IPS-20b (cell line): Measurements from ENCODE around the gene UTS2B.

ENCODE experiments used
- H3K27ac ChIP-seq: one replicate; pipeline ENCODE4 v1.5.1; 2013; ENCODE audit warnings: low read length
- H3K27me3 ChIP-seq: 2 replicates; pipeline ENCODE4 v1.6.1; 2013; ENCODE audit warnings: mild to moderate bottlenecking, low read length, inconsistent platforms; ENCODE audit not compliant: insufficient read depth
- H3K36me3 ChIP-seq: 2 replicates; pipeline ENCODE4 v1.6.1; 2013; ENCODE audit warnings: low read depth, mild to moderate bottlenecking, inconsistent platforms, low read length, moderate library complexity; ENCODE audit not compliant: insufficient read depth
- H3K4me1 ChIP-seq: 2 replicates; pipeline ENCODE4 v1.6.1; 2013; ENCODE audit warnings: mild to moderate bottlenecking, control low read depth, inconsistent platforms, low read length, moderate library complexity; ENCODE audit not compliant: insufficient read depth
- H3K4me3 ChIP-seq: 2 replicates; pipeline ENCODE4 v1.5.1; 2013; ENCODE audit warnings: mild to moderate bottlenecking, low read length, inconsistent platforms
- H3K9ac ChIP-seq: 2 replicates; pipeline ENCODE4 v1.6.1; 2013; ENCODE audit warnings: low read depth, mild to moderate bottlenecking, inconsistent platforms, low read length, moderate library complexity
- H3K9me3 ChIP-seq: 2 replicates; pipeline ENCODE4 v1.6.1; 2013; ENCODE audit warnings: mild to moderate bottlenecking, low read depth, low read length, inconsistent platforms; ENCODE audit not compliant: insufficient read depth

The UTS2B gene

DNA sequence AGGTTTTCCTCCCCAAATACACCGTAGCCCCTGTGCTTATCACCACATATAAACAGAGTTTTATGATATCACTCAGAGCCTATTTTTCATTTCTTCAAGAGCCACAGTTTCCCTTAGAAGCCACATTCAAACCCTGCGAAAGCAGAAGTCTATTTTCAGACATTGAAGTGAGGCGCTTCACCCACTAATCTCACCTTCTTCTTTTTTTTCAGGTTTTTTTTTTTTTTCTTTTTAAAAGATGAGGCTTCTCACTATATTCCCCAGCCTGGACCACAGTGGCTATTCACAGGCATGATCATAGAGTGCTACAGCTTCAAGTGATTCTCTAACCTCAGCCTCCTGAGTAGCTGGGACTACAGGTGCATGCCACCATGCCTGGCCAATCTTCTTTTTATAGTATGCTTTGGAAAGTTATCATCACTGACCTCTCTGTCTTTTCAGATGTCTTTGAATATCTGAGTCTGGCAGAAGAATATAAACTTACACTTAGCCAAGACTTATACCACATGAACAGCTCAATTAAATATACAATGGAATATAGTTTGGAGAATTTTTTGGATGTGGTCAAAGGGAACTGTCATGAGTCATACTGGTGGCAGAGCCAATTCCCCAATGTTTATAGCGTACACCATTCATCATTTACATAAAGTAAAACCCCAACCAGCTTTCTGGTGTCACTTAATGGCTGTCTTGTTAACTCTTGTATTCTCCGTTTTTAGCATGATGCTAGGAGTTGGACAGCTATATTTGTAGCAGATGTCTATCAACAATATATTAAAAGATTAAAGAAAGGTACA, 60.8 kb downstream of the UTS2B start:
- H3K9me3 ChIP-seq, result no peaks in the 10 kb centered on the region; the same call in 1 of the 2 replicates
- H3K4me3 ChIP-seq, result no peak overlapping the region
- H3K36me3 ChIP-seq, result no peaks in the 10 kb centered on the region
- H3K27ac ChIP-seq, result no peak overlapping the region
- H3K27me3 ChIP-seq, result no peaks in the 10 kb centered on the region
- no peaks in the 10 kb centered on the region for H3K4me1 ChIP-seq
- H3K9ac ChIP-seq, result no peak overlapping the region

DNA sequence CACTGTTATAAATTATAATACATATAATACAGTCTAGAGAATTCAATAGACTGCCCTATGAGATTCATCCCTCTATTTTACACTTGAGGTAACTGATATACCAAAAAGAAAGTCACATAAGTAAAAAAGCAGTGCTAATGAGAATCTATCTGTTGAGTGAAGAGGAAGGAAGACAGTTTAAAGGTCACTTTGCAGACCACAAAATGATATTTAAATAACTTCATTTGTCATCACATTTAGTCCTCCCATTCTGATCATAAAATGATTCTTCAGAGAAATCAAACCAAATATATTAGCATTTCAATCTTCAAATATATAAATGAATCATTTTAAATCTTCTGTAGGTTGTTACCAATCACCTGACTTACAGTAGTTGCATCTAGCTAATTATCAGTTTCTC, 61.6 kb downstream of the UTS2B start:
- no peaks in the 10 kb centered on the region for H3K4me1 ChIP-seq
- H3K36me3 ChIP-seq, result no peaks in the 10 kb centered on the region
- H3K4me3 ChIP-seq, result no peak overlapping the region
- H3K9me3 ChIP-seq, result no peaks in the 10 kb centered on the region; the same call in 1 of the 2 replicates
- no peak overlapping the region for H3K27ac ChIP-seq
- H3K9ac ChIP-seq, result no peak overlapping the region
- no peaks in the 10 kb centered on the region for H3K27me3 ChIP-seq

DNA sequence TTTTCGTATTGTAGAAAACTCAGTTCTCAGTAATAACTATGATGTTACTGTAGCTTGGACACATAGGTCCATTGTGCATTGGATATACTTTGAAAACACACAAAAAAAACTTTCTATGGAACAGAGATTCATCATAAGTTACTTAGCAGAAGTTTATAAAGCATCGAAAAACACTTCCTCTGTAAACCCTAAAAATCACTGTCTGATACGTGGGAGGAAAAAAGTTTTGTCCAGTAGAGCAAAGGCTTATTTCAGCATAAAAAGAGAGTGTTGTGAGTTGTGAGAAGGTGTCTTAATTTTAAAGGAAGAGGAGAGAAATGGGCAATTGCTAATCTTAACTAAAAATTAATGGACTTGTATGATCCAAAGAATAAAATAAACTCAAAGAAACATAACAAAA, 66.5 kb downstream of the UTS2B start:
- no peak overlapping the region for H3K4me3 ChIP-seq
- H3K4me1 ChIP-seq, result peaks cover 18% of the 10 kb centered on the region
- no peaks in the 10 kb centered on the region for H3K27me3 ChIP-seq
- H3K9ac ChIP-seq, result no peak overlapping the region
- no peaks in the 10 kb centered on the region for H3K9me3 ChIP-seq
- H3K27ac ChIP-seq, result no peak overlapping the region
- no peaks in the 10 kb centered on the region for H3K36me3 ChIP-seq

DNA sequence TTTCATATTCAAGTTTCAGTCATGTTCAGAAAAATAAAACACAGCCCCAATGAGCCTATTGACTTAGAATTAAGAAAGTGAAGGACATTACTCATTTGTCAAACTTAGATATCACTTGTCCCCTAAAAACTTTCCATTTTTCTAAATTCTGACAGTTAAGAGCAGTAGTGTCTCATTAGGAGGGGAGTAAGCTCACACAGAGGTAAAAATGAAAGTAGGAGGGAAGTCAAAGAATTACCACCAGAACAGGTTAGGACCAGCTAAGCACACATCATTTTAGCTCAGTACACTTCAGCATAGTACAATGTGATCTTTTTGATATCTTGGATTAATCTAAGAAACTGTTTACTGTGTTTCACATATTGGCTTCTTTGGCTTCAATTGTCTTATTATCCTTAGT, 67.0 kb downstream of the UTS2B start:
- no peak overlapping the region for H3K27ac ChIP-seq
- no peak overlapping the region for H3K9ac ChIP-seq
- no peaks in the 10 kb centered on the region for H3K36me3 ChIP-seq
- H3K4me3 ChIP-seq, result no peak overlapping the region
- H3K27me3 ChIP-seq, result no peaks in the 10 kb centered on the region
- H3K9me3 ChIP-seq, result no peaks in the 10 kb centered on the region
- peaks cover 22% of the 10 kb centered on the region for H3K4me1 ChIP-seq

DNA sequence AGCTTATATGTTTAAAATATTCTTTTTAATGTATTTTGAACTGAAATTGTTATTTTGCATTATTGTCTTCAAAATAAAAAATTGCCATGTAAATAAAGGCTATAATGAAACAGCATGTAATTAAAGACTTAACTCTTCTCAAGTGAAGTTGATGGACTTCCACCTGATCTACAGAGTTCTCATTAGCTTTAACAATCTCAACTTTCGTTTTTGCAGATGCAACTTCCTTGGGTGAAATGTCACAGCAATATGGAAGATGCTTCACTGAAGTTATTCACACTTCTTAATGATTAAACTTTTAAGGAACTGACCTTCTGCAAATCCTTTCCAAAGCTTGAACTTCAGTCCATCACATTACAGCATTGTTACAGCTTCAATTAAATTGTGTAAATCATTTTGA, 67.7 kb downstream of the UTS2B start:
- Histone ChIP-seq H3K27me3 (no peaks in the 10 kb centered on the region), H3K4me1 (peaks cover 27% of the 10 kb centered on the region), H3K27ac (no peak overlapping the region), H3K9ac (no peak overlapping the region), H3K9me3 (no peaks in the 10 kb centered on the region), H3K4me3 (no peak overlapping the region), H3K36me3 (no peaks in the 10 kb centered on the region)

DNA sequence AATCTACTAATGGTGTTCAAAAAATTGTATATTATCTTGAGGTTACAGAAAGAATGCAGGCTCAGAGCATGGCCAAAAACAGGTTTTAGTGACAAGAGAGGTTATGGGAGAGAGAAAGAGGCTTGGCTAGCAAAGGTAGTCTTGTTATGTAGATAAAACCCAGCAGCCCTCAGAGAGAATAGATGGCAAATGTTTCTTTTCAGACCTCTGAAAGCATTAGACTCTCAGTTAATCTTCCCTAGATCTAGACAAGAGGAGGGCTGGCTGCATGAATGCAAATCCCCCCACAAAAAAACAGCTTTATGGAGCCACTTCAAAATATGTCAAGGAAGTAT, 69.1 kb downstream of the UTS2B start:
- Histone ChIP-seq H3K4me1 (peaks cover 31% of the 10 kb centered on the region), H3K4me3 (no peak overlapping the region), H3K27ac (no peak overlapping the region), H3K9ac (peak overlapping the region; percentile 38; the same call in 1 of the 2 replicates), H3K36me3 (no peaks in the 10 kb centered on the region), H3K27me3 (no peaks in the 10 kb centered on the region), H3K9me3 (no peaks in the 10 kb centered on the region)

DNA sequence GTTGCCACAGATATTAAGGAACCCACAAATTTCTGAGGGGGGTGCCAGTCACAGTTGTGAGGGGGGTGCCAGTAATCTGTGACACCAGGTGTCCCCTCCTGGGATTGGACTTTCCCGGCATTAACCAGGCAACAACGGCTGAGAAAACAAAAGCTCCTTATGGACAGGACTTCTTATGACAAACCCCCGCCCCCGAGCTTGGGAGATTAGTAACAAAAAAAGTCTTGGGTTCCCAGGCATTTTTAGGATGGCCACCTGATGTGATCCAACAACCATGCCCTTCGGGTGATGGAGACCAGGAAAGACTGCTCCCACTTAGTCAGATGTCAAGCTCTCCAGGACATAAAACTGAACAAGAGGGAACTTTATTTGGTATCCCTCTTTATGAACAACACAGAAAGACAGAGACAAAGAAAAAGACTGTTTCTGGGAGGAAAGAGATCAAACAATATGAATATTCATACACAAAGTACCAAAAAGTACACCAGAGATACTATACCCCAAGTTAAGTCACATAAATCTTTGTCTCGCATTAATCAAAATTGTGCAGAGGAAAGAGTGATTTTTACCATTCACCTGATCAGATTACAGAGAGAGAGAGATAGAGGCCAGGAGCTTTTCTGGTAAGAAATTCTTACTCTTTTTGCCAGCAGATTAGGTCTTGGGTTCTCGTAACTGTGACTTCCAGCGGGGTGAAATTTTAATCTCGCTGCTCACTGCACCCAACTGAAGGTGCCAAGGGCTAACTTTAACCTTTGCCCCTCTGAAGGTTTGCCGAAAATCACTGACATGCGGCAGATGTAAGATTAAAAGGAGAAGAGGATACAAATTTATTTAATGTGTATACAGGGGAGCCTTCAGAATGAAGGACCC, 69.7 kb downstream of the UTS2B start:
- peak overlapping the region; percentile 38; the same call in 1 of the 2 replicates for H3K9ac ChIP-seq
- no peak overlapping the region for H3K27ac ChIP-seq

DNA sequence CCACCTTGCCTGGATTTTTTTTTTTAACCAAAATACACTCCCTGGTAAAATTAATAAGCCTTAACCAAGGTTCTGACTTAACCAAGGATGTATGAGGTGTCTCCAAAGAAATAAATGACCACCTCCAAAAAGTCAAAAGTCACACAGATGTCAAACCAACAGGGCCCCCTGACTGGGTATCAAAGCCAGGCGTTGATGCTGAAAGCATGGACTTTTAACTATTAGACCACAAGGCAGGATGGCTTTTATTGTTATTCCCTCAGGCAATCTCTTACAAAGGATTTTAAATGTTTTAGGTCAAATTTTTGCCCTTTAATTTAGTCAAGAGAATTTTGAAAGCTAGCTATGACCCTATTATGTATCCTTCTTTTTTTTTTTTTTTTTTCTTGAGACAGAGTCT, 70.8 kb downstream of the UTS2B start:
- H3K4me3 ChIP-seq, result no peak overlapping the region
- no peaks in the 10 kb centered on the region for H3K9me3 ChIP-seq
- H3K36me3 ChIP-seq, result no peaks in the 10 kb centered on the region
- peaks cover 38% of the 10 kb centered on the region for H3K4me1 ChIP-seq
- no peaks in the 10 kb centered on the region for H3K27me3 ChIP-seq
- no peak overlapping the region for H3K27ac ChIP-seq
- no peak overlapping the region for H3K9ac ChIP-seq

More for the DNA sequence above, 69.7 kb downstream of the UTS2B start:
- H3K9me3 ChIP-seq, result no peaks in the 10 kb centered on the region
- no peak overlapping the region for H3K4me3 ChIP-seq
- no peaks in the 10 kb centered on the region for H3K36me3 ChIP-seq
- H3K27me3 ChIP-seq, result no peaks in the 10 kb centered on the region
- peaks cover 31% of the 10 kb centered on the region for H3K4me1 ChIP-seq

DNA sequence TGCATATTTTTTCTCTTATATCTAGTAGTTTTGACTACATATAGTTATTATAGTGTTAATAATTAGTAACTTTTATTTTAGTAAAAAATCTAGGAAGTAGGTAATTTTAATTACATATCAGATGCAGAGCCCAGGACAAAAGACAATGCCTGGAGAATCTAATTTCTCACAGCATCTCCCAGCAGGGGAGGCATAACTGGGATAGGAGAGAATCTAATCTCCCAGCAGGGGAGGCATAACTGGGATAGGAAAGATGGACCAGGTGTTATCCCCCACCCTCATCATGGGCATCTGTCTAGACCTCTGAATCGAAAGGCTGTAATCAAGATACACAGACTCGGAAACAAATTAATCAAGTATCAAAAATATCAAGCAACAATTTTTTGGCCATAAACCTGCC, 73.0 kb downstream of the UTS2B start:
- Histone ChIP-seq H3K27me3 (no peaks in the 10 kb centered on the region), H3K4me1 (peaks cover 53% of the 10 kb centered on the region), H3K9me3 (no peaks in the 10 kb centered on the region), H3K27ac (no peak overlapping the region), H3K36me3 (no peaks in the 10 kb centered on the region), H3K9ac (no peak overlapping the region), H3K4me3 (no peak overlapping the region)

DNA sequence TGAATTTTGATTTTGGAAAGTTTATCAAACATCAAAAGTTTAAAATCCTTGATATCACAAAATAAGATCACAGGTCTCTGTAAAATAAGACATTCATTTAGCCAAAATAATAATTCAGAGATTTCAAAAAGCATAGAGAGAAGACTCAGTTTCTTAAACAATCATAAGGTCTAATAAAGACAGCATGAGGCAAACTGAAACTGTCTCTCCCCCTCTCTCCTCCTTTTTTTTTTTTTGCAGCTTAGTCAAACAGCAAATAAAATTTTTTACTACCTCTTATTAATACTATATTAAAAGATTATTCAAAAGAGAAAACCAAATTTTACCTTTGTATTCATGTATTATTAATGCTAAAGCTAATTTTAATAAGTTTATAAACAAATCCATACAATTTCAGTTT, 73.9 kb downstream of the UTS2B start:
- no peaks in the 10 kb centered on the region for H3K27me3 ChIP-seq
- peaks cover 51% of the 10 kb centered on the region for H3K4me1 ChIP-seq
- no peak overlapping the region for H3K9ac ChIP-seq
- no peaks in the 10 kb centered on the region for H3K36me3 ChIP-seq
- H3K9me3 ChIP-seq, result no peaks in the 10 kb centered on the region
- H3K4me3 ChIP-seq, result no peak overlapping the region
- no peak overlapping the region for H3K27ac ChIP-seq

DNA sequence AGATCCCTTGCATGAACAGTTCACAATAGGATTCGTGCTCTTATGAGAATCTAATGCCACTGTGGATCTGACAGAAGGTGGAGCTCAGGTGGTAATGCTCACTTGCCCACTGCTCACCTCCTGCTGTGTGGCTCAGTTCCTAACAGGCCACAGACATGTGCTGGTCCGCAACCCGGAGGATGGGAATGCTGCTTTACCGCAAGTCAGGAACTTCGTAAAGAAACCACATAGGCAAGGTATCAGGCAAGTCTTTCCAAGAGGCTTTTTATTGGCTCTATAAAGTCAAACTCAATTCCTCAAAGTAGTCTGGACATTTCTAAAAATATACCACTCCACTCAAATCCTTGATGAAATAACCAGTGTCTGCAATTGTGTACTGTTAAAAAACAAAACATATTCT, 75.2 kb downstream of the UTS2B start:
- no peaks in the 10 kb centered on the region for H3K9me3 ChIP-seq
- H3K36me3 ChIP-seq, result no peaks in the 10 kb centered on the region
- no peak overlapping the region for H3K4me3 ChIP-seq
- no peak overlapping the region for H3K9ac ChIP-seq
- no peak overlapping the region for H3K27ac ChIP-seq
- H3K27me3 ChIP-seq, result no peaks in the 10 kb centered on the region
- peaks cover 38% of the 10 kb centered on the region for H3K4me1 ChIP-seq
